K562 (cell line): Measurements from ENCODE around the gene SLC34A1. TPM values are rescaled to one million over a fixed set of nuclear protein-coding genes. Genes with fewer than 3 reads are reported as not detected.

Source experiments
- ATAC-seq: fragments of 200-7000 bp; cut with Tn5 transposase; 3 replicates; pipeline ENCODE4 v1.9.1; 2020; ENCODE audit warnings: moderate library complexity
- BruUV-seq: library from RNA; stranded (reverse); fragments of 400-500 nt; replicated peaks from 2 replicates; lab custom pipeline; 2021; lab: Mats Ljungman, UMichigan
- CTCF ChIA-PET: fragments of 300-600 bp; formaldehyde crosslinking; extraction: SDS; loops from one replicate; lab custom pipeline; 2021; ENCODE audit warnings: low intra/inter-chr PET ratio; lab: Yijun Ruan, JAX
- POLR2A ChIA-PET: fragments of 300-600, 350-650 bp; sonication (Branson Sonifier 250); formaldehyde crosslinking; extraction: SDS; loops from one replicate; lab custom pipeline; 2021; ENCODE audit warnings: antibody characterized with exemption, inconsistent platforms; lab: Yijun Ruan, JAX
- DNase-seq, 4 experiments: peaks; one replicate each; pipeline versions ENCODE4 v3.0.0 to v3.0.0-alpha.2; 2011 to 2018; ENCODE audit warnings: low spot score in 3 of 4, mixed read lengths in 3 of 4; ENCODE audit errors: extremely low read depth in 1 of 4
- FAIRE-seq: peaks from 2 replicates; lab custom pipeline; 2011; peaks lifted over from hg19 to GRCh38; lab: Jason Lieb, UNC
- H2AFZ ChIP-seq: 2 replicates; pipeline ENCODE4 v1.6.0; 2011; ENCODE audit warnings: low read depth, low read length, control low read depth, inconsistent platforms
- H3K27ac ChIP-seq: fragments of 200-600 bp; 3 replicates; pipeline ENCODE4 v1.8.0; 2011; ENCODE audit warnings: low read depth, mild to moderate bottlenecking, control low read depth, inconsistent platforms, low read length, moderate library complexity, mixed read lengths; ENCODE audit errors: extremely low read depth
- H3K27me3 ChIP-seq, 2 experiments: fragments of 300-600 bp in 1 of 2; 2 replicates in 1 of 2; 3 replicates in 1 of 2; pipeline versions ENCODE4 v1.6.0 to v1.8.0; 2011; ENCODE audit warnings: inconsistent platforms in 2 of 2, low read length in 2 of 2, mild to moderate bottlenecking in 1 of 2, mixed read lengths in 1 of 2, moderate library complexity in 1 of 2; ENCODE audit not compliant: control insufficient read depth in 2 of 2, insufficient read depth in 2 of 2
- H3K36me3 ChIP-seq: fragments of 300-600 bp; 3 replicates; pipeline ENCODE4 v1.8.0; 2011; ENCODE audit warnings: mild to moderate bottlenecking, low read length, inconsistent platforms; ENCODE audit not compliant: control insufficient read depth, insufficient read depth
- H3K4me1 ChIP-seq, 2 experiments: fragments of 200-600 bp in 1 of 2; replicated peaks in 1 of 2; 2 replicates in 1 of 2; 3 replicates in 1 of 2; pipeline versions ENCODE4 v1.5.1 to v1.8.0; 2011; ENCODE audit warnings: inconsistent platforms in 2 of 2, low read length in 2 of 2, mild to moderate bottlenecking in 1 of 2, mixed read lengths in 1 of 2, moderate library complexity in 1 of 2; ENCODE audit not compliant: control insufficient read depth in 2 of 2, insufficient read depth in 2 of 2
- H3K4me2 ChIP-seq: 2 replicates; pipeline ENCODE4 v1.6.1; 2011; ENCODE audit warnings: low read length, control low read depth, inconsistent platforms, mixed read lengths; ENCODE audit not compliant: insufficient read depth
- H3K4me3 ChIP-seq: fragments of 200-600 bp; sonication (generic), shearing (Covaris generic); 2 replicates; pipeline ENCODE4 v1.5.1; 2016; ENCODE audit warnings: control low read depth, inconsistent platforms
- H3K79me2 ChIP-seq: fragments of 200-600 bp; 3 replicates; pipeline ENCODE4 v1.8.0; 2011; ENCODE audit warnings: low read length, inconsistent platforms; ENCODE audit not compliant: control insufficient read depth, insufficient read depth
- H3K9ac ChIP-seq, 2 experiments: 2 replicates each; pipeline versions ENCODE4 v1.6.0 to v1.6.1; 2011; ENCODE audit warnings: low read depth in 2 of 2, low read length in 2 of 2, control low read depth in 1 of 2, inconsistent platforms in 1 of 2, mild to moderate bottlenecking in 1 of 2, mixed read lengths in 1 of 2; ENCODE audit not compliant: insufficient read depth in 1 of 2
- H3K9me1 ChIP-seq: one replicate; pipeline ENCODE4 v1.6.0; 2011; ENCODE audit warnings: inconsistent platforms, mild to moderate bottlenecking, low read length, moderate library complexity; ENCODE audit not compliant: control insufficient read depth, insufficient read depth
- H3K9me3 ChIP-seq: replicated peaks from 2 replicates; pipeline ENCODE4 v1.5.1; 2011; ENCODE audit warnings: low read depth, low read length, inconsistent platforms; ENCODE audit not compliant: control insufficient read depth, insufficient read depth
- H4K20me1 ChIP-seq: replicated peaks from 2 replicates; pipeline ENCODE4 v1.6.1; 2011; ENCODE audit warnings: low read length, inconsistent platforms, mixed read lengths; ENCODE audit not compliant: control insufficient read depth, insufficient read depth
- DIDO1 ChIP-seq: fragments of 450-650 bp; IDR thresholded peaks from 2 replicates; pipeline ENCODE4 v1.6.1; 2016; ENCODE audit warnings: low read depth, missing biosample characterization, missing genetic modification characterization
- POLR2G ChIP-seq: fragments of 200-400 bp; formaldehyde crosslinking; IDR thresholded peaks from 2 replicates; pipeline ENCODE4 v1.6.1; 2017; ENCODE audit warnings: low read depth, mild to moderate bottlenecking, antibody characterized with exemption, low read length, moderate library complexity
- PRMT5 ChIP-seq: sonication (generic); formaldehyde crosslinking; IDR thresholded peaks from 2 replicates; pipeline ENCODE4 v1.5.0; 2020; ENCODE audit warnings: missing genetic modification reagents
- RBFOX2 ChIP-seq: fragments of 200-400 bp; formaldehyde crosslinking; IDR thresholded peaks from 2 replicates; pipeline ENCODE4 v1.6.1; 2017; ENCODE audit warnings: low read depth, mild to moderate bottlenecking, low read length, moderate library complexity
- ZNF143 ChIP-seq: sonication (generic); formaldehyde crosslinking; IDR thresholded peaks from 2 replicates; pipeline ENCODE4 v1.9.0; 2022; ENCODE audit warnings: mild to moderate bottlenecking, missing genetic modification reagents
- WGBS: fragments of 100-300 bp; shearing (Covaris generic); methylation state at CpG from one replicate; pipeline ENCODE4 v1.1.6; 2016; ENCODE audit warnings: low coverage, mixed read lengths; ENCODE audit not compliant: insufficient coverage; ENCODE audit errors: missing lambda C conversion rate; 5-methylcytosine and 5-hydroxymethylcytosine counted together
- in situ Hi-C: fragments of 300-500 bp; cut with MboI; formaldehyde crosslinking; loops from 4 replicates; pipeline ENCODE4 v1.15.0; 2018; ENCODE audit warnings: inconsistent platforms, mixed read lengths
- intact Hi-C: fragments of 100-400 bp; cut with micrococcal nuclease; formaldehyde crosslinking; loops from 2 replicates; pipeline ENCODE4 v1.14.2; 2022
- polyA plus RNA-seq, 8 experiments: library from polyadenylated mRNA; depleted of rRNA in 4 of 8; stranded (reverse) in 5 of 8; unstranded in 3 of 8; fragments of >200 nt; fragmentation: Nextera tagmentation in 2 of 8; fragmentation: Illumina TruSeq in 1 of 8; extraction: Ambion mirVana in 2 of 8; extraction: Trizol in 1 of 8; gene quantifications; 2 replicates each; pipeline versions ENCODE4 v1.2.1 to v1.2.3, GENCODE V29; 2011 to 2014; ENCODE audit warnings: inconsistent platforms in 1 of 8, missing spikeins in 1 of 8
- total RNA-seq, 7 experiments: library from RNA; depleted of rRNA in 6 of 7; stranded (reverse); fragments of >200 nt in 6 of 7; fragmentation: Illumina TruSeq in 2 of 7; extraction: Trizol in 2 of 7; gene quantifications; 2 replicates each; pipeline versions ENCODE4 v1.2.1 to v1.2.3, GENCODE V29; 2011 to 2021; ENCODE audit warnings: low replicate concordance in 1 of 7

The SLC34A1 gene
- total and polyA plus RNA-seq, 9 of the 15 experiments (the other 6 are each of a cell fraction or from before 2014, with no cell fraction given): not detected

DNA sequence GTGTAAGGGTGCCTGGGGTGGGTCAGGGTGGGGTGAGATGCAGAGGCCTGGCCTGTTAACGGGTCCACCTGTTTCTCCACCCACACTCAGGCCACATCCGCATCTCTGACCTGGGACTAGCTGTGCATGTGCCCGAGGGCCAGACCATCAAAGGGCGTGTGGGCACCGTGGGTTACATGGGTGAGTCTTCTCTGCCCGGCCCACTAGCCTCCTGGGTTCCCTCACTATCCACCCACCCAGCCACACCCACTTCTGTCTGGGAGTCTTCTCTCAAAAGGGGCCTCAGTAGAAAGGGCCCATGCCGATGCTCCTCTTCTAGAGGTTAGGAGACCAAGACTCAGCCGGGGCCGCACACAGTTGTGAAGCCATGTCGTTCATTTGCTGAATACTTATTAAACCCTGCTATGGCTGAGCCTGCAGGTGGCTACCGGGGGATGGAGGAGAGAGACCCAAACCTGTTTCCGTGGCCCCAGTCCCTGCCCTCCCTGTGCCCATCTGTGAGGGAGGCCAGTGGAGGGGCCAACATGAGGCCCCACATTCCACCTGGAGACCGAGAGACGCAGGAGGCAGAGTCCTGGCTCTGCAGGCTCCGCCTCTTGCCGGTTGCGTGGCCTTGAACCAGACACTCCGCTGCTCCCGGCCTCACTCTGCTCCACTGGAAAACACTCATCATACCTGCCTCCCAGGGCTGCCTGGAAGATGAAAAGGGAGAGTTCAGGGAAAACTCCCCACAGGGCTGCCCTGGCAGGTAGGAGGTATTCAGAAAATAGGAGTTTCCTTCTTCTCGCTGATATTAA lies 50.9 kb downstream of the SLC34A1 start (continued):
- peak; percentile 35; the same call in 1 of the 2 replicates for TF ChIP-seq POLR2G

DNA sequence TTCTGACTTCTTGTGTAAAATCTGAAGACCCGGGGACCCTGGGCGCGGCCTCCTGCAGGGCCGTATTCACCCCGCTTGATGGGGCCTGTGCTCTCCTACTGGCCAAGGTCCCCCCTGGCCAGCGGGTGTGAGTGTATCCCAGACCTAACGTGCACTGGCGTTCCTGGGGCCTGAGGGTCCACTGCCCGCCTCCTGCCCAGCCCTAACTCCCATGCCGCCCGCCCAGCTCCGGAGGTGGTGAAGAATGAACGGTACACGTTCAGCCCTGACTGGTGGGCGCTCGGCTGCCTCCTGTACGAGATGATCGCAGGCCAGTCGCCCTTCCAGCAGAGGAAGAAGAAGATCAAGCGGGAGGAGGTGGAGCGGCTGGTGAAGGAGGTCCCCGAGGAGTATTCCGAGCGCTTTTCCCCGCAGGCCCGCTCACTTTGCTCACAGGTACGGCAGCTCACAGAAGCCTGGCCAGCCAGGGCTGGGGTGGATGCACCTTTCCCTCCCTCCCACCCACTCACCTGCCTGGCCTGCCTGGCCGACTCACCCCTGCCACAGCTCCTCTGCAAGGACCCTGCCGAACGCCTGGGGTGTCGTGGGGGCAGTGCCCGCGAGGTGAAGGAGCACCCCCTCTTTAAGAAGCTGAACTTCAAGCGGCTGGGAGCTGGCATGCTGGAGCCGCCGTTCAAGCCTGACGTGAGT lies 51.8 kb downstream of the SLC34A1 start:
- peaks cover 0 to 32% of the 10 kb centered on the region in 2 experiments; a peak in 2 of 5 replicates for H3K4me1 ChIP-seq
- POLR2A ChIA-PET: interaction anchor here (0.7 to 2.2 kb wide), 7 partner anchors 8 to 309 kb away, joined by 3 to 16 read pairs (median 5); partner anchors contain the start of genes GRK6 and PRR7

More for the DNA sequence above, 51.8 kb downstream of the SLC34A1 start:
- H3K9me3 ChIP-seq: no peaks in the 10 kb centered on the region
- H2AFZ ChIP-seq: no peak overlapping the region
- 0 out of 2 replicates have a peak, but pooled peaks cover 3% of the 10 kb centered on the region for H4K20me1 ChIP-seq
- H3K36me3 ChIP-seq: peaks cover 96% of the 10 kb centered on the region; the same call in 2 of the 3 replicates
- no peak overlapping the region for H3K27ac ChIP-seq
- WGBS: 97% methylated on average over 31 of the region's 37 CpGs
- intact Hi-C loops (no loop called here), in situ Hi-C loops (no loop called here)
- no peak for TF ChIP-seq ZNF143 (CRISPR knock-in tag)
- TF ChIP-seq DIDO1 (tag): no peak
- TF ChIP-seq PRMT5: no peak
- TF ChIP-seq RBFOX2: peak; percentile 68
- TF ChIP-seq POLR2G: peak; percentile 68
- BruUV-seq: no TSS peak
- no peak for DNase-seq
- no peak for ATAC-seq
- no peaks in the 10 kb centered on the region for H3K27me3 ChIP-seq
- CTCF ChIA-PET: no interaction called here
- no peak overlapping the region for H3K9ac ChIP-seq
- no peak overlapping the region for H3K4me2 ChIP-seq
- no peak for FAIRE-seq
- H3K4me3 ChIP-seq: no peak overlapping the region
- H3K9me1 ChIP-seq: no peaks in the 10 kb centered on the region
- peaks cover 6% of the 10 kb centered on the region; the same call in 1 of the 3 replicates for H3K79me2 ChIP-seq
